HAP-1 (cell line): ENCODE measurements around the gene KRT38.
"Not testable (repeated sequence)": the region's sequence is repeated elsewhere in the genome, so short reads cannot be mapped to it uniquely, and the experiment has no call there.

Experiments used
- DNase-seq, 2 experiments: peaks; one replicate each; pipeline ENCODE4 v3.0.0-alpha.2; 2016 to 2020; ENCODE audit warnings: low spot score in 2 of 2
- H3K27me3 ChIP-seq: fragments of 250-450 bp; sonication (Bioruptor Pico); 2 replicates; pipeline ENCODE4 v1.5.1; 2020; ENCODE audit warnings: low read depth, mild to moderate bottlenecking, moderate library complexity
- H3K36me3 ChIP-seq: fragments of 250-450 bp; sonication (Bioruptor Pico); replicated peaks from 2 replicates; pipeline ENCODE4 v1.5.1; 2020; ENCODE audit warnings: mild to moderate bottlenecking
- H3K4me1 ChIP-seq: fragments of 250-450 bp; sonication (Bioruptor Pico); 2 replicates; pipeline ENCODE4 v1.5.1; 2020; ENCODE audit warnings: mild to moderate bottlenecking
- H3K4me3 ChIP-seq: fragments of 250-450 bp; sonication (Bioruptor Pico); 2 replicates; pipeline ENCODE4 v1.5.1; 2020; ENCODE audit warnings: mild to moderate bottlenecking, moderate library complexity
- H3K9me3 ChIP-seq: fragments of 250-450 bp; sonication (Bioruptor Pico); 2 replicates; pipeline ENCODE4 v1.5.1; 2020; ENCODE audit warnings: mild to moderate bottlenecking, moderate library complexity
- in situ Hi-C: fragments of 300-500 bp; cut with MboI; formaldehyde crosslinking; loops from 3 replicates; pipeline ENCODE4 v1.14.3; 2020; ENCODE audit warnings: low sequenced_read_pairs, inconsistent platforms, mixed read lengths

KRT38 gene

GRCh38 chr17:41449008-41449407, 8.2 kb upstream of the KRT38 start:
- Histone ChIP-seq H3K27me3 (no peaks in the 10 kb centered on the region; the same call in 1 of the 2 replicates), H3K4me3 (no peak overlapping the region), H3K9me3 (no peaks in the 10 kb centered on the region), H3K36me3 (no peaks in the 10 kb centered on the region), H3K4me1 (no peaks in the 10 kb centered on the region)
- in situ Hi-C loops = no loop called here
- DNase-seq = no peak

- Histone ChIP-seq H3K9me3 (no peaks in the 10 kb centered on the region), H3K36me3 (no peaks in the 10 kb centered on the region), H3K4me1 (no peaks in the 10 kb centered on the region), H3K4me3 (no peak overlapping the region), H3K27me3 (peaks cover 1% of the 10 kb centered on the region)
- no peak for DNase-seq
- in situ Hi-C loops = no loop called here
Observed at GRCh38 chr17:41448506-41448905, 7.7 kb upstream of the KRT38 start.

GRCh38 chr17:41446806-41447205, 6.0 kb upstream of the KRT38 start:
- Histone ChIP-seq H3K36me3 (no peaks in the 10 kb centered on the region), H3K4me3 (no peak overlapping the region), H3K9me3 (no peaks in the 10 kb centered on the region), H3K4me1 (no peaks in the 10 kb centered on the region), H3K27me3 (peaks cover 2% of the 10 kb centered on the region)
- in situ Hi-C loops = no loop called here
- DNase-seq = no peak

GRCh38 chr17:41444640-41445039, 3.9 kb upstream of the KRT38 start:
- in situ Hi-C loops = no loop called here
- no peak for DNase-seq
- no peak overlapping the region for H3K4me3 ChIP-seq
- H3K9me3 ChIP-seq = no peaks in the 10 kb centered on the region
- peaks cover 2% of the 10 kb centered on the region; the same call in 1 of the 2 replicates for H3K27me3 ChIP-seq
- H3K36me3 ChIP-seq = no peaks in the 10 kb centered on the region
- no peaks in the 10 kb centered on the region for H3K4me1 ChIP-seq

- no peak overlapping the region for H3K4me3 ChIP-seq
- in situ Hi-C loops = no loop called here
- no peaks in the 10 kb centered on the region for H3K4me1 ChIP-seq
- no peaks in the 10 kb centered on the region for H3K9me3 ChIP-seq
- peaks cover 2% of the 10 kb centered on the region; the same call in 1 of the 2 replicates for H3K27me3 ChIP-seq
- no peaks in the 10 kb centered on the region for H3K36me3 ChIP-seq
- DNase-seq = no peak
Observed at GRCh38 chr17:41444186-41444585, 3.4 kb upstream of the KRT38 start.

GRCh38 chr17:41442739-41443138, 2.0 kb upstream of the KRT38 start:
- no peaks in the 10 kb centered on the region for H3K36me3 ChIP-seq
- in situ Hi-C loops = no loop called here
- H3K4me3 ChIP-seq = no peak overlapping the region
- H3K9me3 ChIP-seq = no peaks in the 10 kb centered on the region
- no peak for DNase-seq
- H3K27me3 ChIP-seq = peaks cover 2% of the 10 kb centered on the region; the same call in 1 of the 2 replicates
- no peaks in the 10 kb centered on the region for H3K4me1 ChIP-seq

GRCh38 chr17:41439375-41439774, 1.4 kb downstream of the KRT38 start:
- Histone ChIP-seq H3K4me3 (no peak overlapping the region), H3K36me3 (no peaks in the 10 kb centered on the region), H3K9me3 (no peaks in the 10 kb centered on the region), H3K4me1 (no peaks in the 10 kb centered on the region), H3K27me3 (peaks cover 6% of the 10 kb centered on the region)
- DNase-seq = no peak
- in situ Hi-C loops = no loop called here

- H3K4me1 ChIP-seq = no peaks in the 10 kb centered on the region
- H3K36me3 ChIP-seq = no peaks in the 10 kb centered on the region
- H3K4me3 ChIP-seq = no peak overlapping the region
- H3K9me3 ChIP-seq = no peaks in the 10 kb centered on the region
- H3K27me3 ChIP-seq = peaks cover 5% of the 10 kb centered on the region; the same call in 1 of the 2 replicates
- no peak for DNase-seq
- in situ Hi-C loops = no loop called here
Observed at GRCh38 chr17:41437769-41438168, 3.0 kb downstream of the KRT38 start.

- in situ Hi-C loops = no loop called here
- H3K4me3 ChIP-seq = no peak overlapping the region
- no peak for DNase-seq
- no peaks in the 10 kb centered on the region for H3K9me3 ChIP-seq
- no peaks in the 10 kb centered on the region for H3K36me3 ChIP-seq
- H3K4me1 ChIP-seq = no peaks in the 10 kb centered on the region
- H3K27me3 ChIP-seq = peaks cover 5% of the 10 kb centered on the region; the same call in 1 of the 2 replicates
Observed at GRCh38 chr17:41437254-41437653, 3.5 kb downstream of the KRT38 start.

GRCh38 chr17:41434415-41434814, 6.4 kb downstream of the KRT38 start:
- Histone ChIP-seq H3K4me3 (no peak overlapping the region), H3K27me3 (peaks cover 5% of the 10 kb centered on the region; the same call in 1 of the 2 replicates), H3K4me1 (no peaks in the 10 kb centered on the region), H3K36me3 (no peaks in the 10 kb centered on the region), H3K9me3 (no peaks in the 10 kb centered on the region)
- in situ Hi-C loops = no loop called here
- no peak for DNase-seq

GRCh38 chr17:41434005-41434404, 6.8 kb downstream of the KRT38 start:
- H3K4me3 ChIP-seq = no peak overlapping the region
- no peak for DNase-seq
- H3K27me3 ChIP-seq = peaks cover 5% of the 10 kb centered on the region; the same call in 1 of the 2 replicates
- H3K9me3 ChIP-seq = no peaks in the 10 kb centered on the region
- H3K4me1 ChIP-seq = no peaks in the 10 kb centered on the region
- in situ Hi-C loops = no loop called here
- no peaks in the 10 kb centered on the region for H3K36me3 ChIP-seq

- no peak overlapping the region for H3K4me3 ChIP-seq
- DNase-seq = no peak
- peaks cover 5% of the 10 kb centered on the region; the same call in 1 of the 2 replicates for H3K27me3 ChIP-seq
- in situ Hi-C loops = no loop called here
- H3K36me3 ChIP-seq = no peaks in the 10 kb centered on the region
- no peaks in the 10 kb centered on the region for H3K4me1 ChIP-seq
- H3K9me3 ChIP-seq = no peaks in the 10 kb centered on the region
Observed at GRCh38 chr17:41433586-41433985, 7.2 kb downstream of the KRT38 start.

- not testable (repeated sequence) for DNase-seq, H3K27me3 ChIP-seq
Observed at GRCh38 chr17:41430376-41430775, 10.4 kb downstream of the KRT38 start.

GRCh38 chr17:41429667-41430066, 11.1 kb downstream of the KRT38 start:
- Histone ChIP-seq H3K4me3 (no peak overlapping the region), H3K9me3 (no peaks in the 10 kb centered on the region), H3K27me3 (peaks cover 8% of the 10 kb centered on the region; the same call in 1 of the 2 replicates), H3K36me3 (no peaks in the 10 kb centered on the region), H3K4me1 (no peaks in the 10 kb centered on the region)
- DNase-seq = no peak
- in situ Hi-C loops = no loop called here

More at GRCh38 chr17:41430376-41430775, 10.4 kb downstream of the KRT38 start:
- H3K9me3 ChIP-seq, H3K4me3 ChIP-seq, in situ Hi-C loops, H3K36me3 ChIP-seq, H3K4me1 ChIP-seq: not testable (repeated sequence)
